Muscle of arm (tissue), 12 donors: Measurements from ENCODE around the gene AOC2. TPM values are rescaled to one million over a fixed set of nuclear protein-coding genes. Genes with fewer than 3 reads are reported as not detected.
"Not testable (repeated sequence)": the region's sequence is repeated elsewhere in the genome, so short reads cannot be mapped to it uniquely, and the experiment has no call there.

ENCODE experiments used
- DNase-seq: peaks from one replicate; pipeline ENCODE4 v3.0.0-alpha.2; 2013
- polyA plus RNA-seq, 12 donors: library from polyadenylated mRNA; unstranded; fragments of 120-200 nt; gene quantifications; one replicate each; pipeline ENCODE4 v1.2.1, GENCODE V29; 2013; ENCODE audit not compliant: insufficient read length in 12 of 12

The AOC2 gene
- polyA plus RNA-seq, 12 donors: 0.51 to 1.1 (median 0.89) TPM; not detected in 2

GRCh38 chr17:42880776-42881310, 36.5 kb downstream of the AOC2 start:
- no peak for DNase-seq

- DNase-seq: not testable (repeated sequence)
Measured at GRCh38 chr17:42881706-42882105, 37.3 kb downstream of the AOC2 start.

GRCh38 chr17:42882166-42882565, 37.8 kb downstream of the AOC2 start:
- no peak for DNase-seq

- DNase-seq: no peak
Measured at GRCh38 chr17:42883802-42884558, 39.6 kb downstream of the AOC2 start.

GRCh38 chr17:42885806-42886205, 41.4 kb downstream of the AOC2 start:
- not testable (repeated sequence) for DNase-seq

GRCh38 chr17:42886283-42887176, 42.1 kb downstream of the AOC2 start:
- no peak for DNase-seq

- DNase-seq: no peak
Measured at GRCh38 chr17:42889809-42890208, 45.4 kb downstream of the AOC2 start.

- no peak for DNase-seq
Measured at GRCh38 chr17:42891539-42892152, 47.3 kb downstream of the AOC2 start.

GRCh38 chr17:42893359-42893758, 49.0 kb downstream of the AOC2 start:
- peak; percentile 41 for DNase-seq

GRCh38 chr17:42894283-42895184, 50.2 kb downstream of the AOC2 start:
- no peak for DNase-seq

- DNase-seq: peak; percentile 61
Measured at GRCh38 chr17:42895185-42895555, 50.8 kb downstream of the AOC2 start.

GRCh38 chr17:42898147-42898811, 53.9 kb downstream of the AOC2 start:
- DNase-seq: no peak

GRCh38 chr17:42899981-42900380, 55.6 kb downstream of the AOC2 start:
- DNase-seq: not testable (repeated sequence)

Other genes with a start within 250 kb of the AOC2 start
- gene RETREG3, start 235.2 kb upstream of the AOC2 start, polyA plus RNA-seq: 10 to 100 TPM in 11 of 12 donors, not detected in 1; 26.3 to 40.9 (median 36.8) TPM
- 10 to 100 TPM in 11 of 12 donors, not detected in 1; 27.3 to 38.3 (median 33.6) TPM for gene TUBG1, start 234.9 kb upstream of the AOC2 start, polyA plus RNA-seq
- gene TUBG2, start 185.3 kb upstream of the AOC2 start, polyA plus RNA-seq: 10 to 100 TPM in 11 of 12 donors, not detected in 1; 10.1 to 27.6 (median 12.1) TPM
- 10 to 100 TPM in 11 of 12 donors, not detected in 1; 21.0 to 70.2 (median 33.4) TPM for gene PLEKHH3, start 167.6 kb upstream of the AOC2 start, polyA plus RNA-seq
- gene CCR10, start 162.7 kb upstream of the AOC2 start, polyA plus RNA-seq: 1 to 10 TPM in 6 of 12 donors, under 1 TPM in 4, not detected in 2; 0.78 to 2.7 (median 1.2) TPM
- gene CNTNAP1, start 162.0 kb upstream of the AOC2 start, polyA plus RNA-seq: 10 to 100 TPM in 8 of 12 donors, 1 to 10 TPM in 3, not detected in 1; 8.3 to 22.3 (median 11.4) TPM
- 10 to 100 TPM in 11 of 12 donors, not detected in 1; 15.0 to 33.7 (median 22.3) TPM for gene EZH1, start 99.5 kb upstream of the AOC2 start, polyA plus RNA-seq
- gene RAMP2, start 83.4 kb upstream of the AOC2 start, polyA plus RNA-seq: 100 to 1,000 TPM in 1 of 12 donors, 10 to 100 TPM in 10, not detected in 1; 60.4 to 120 (median 69.4) TPM
- gene VPS25, start 71.1 kb upstream of the AOC2 start, polyA plus RNA-seq: 10 to 100 TPM in 11 of 12 donors, not detected in 1; 25.0 to 46.1 (median 30.6) TPM
- 1 to 10 TPM in 2 of 12 donors, under 1 TPM in 8, not detected in 2; 0.32 to 3.3 (median 0.67) TPM for gene WNK4, start 64.0 kb upstream of the AOC2 start, polyA plus RNA-seq
- 10 to 100 TPM in 11 of 12 donors, not detected in 1; 45.3 to 64.9 (median 56.4) TPM for gene COA3, start 45.9 kb upstream of the AOC2 start, polyA plus RNA-seq
- 1 to 10 TPM in 4 of 12 donors, under 1 TPM in 6, not detected in 2; 0.30 to 2.1 (median 0.92) TPM for gene CNTD1, start 45.7 kb upstream of the AOC2 start, polyA plus RNA-seq
- gene BECN1, start 20.3 kb upstream of the AOC2 start, polyA plus RNA-seq: 10 to 100 TPM in 11 of 12 donors, not detected in 1; 36.0 to 57.1 (median 49.2) TPM
- 10 to 100 TPM in 11 of 12 donors, not detected in 1; 47.2 to 71.8 (median 54.4) TPM for gene PSME3, start 11.2 kb upstream of the AOC2 start, polyA plus RNA-seq
- gene AOC3, start 6.6 kb downstream of the AOC2 start, polyA plus RNA-seq: 10 to 100 TPM in 11 of 12 donors, not detected in 1; 14.4 to 22.0 (median 17.4) TPM
- under 1 TPM in 3 of 12 donors, not detected in 9; 0.04 to 0.28 (median 0.16) TPM for gene G6PC1, start 56.2 kb downstream of the AOC2 start, polyA plus RNA-seq
- 10 to 100 TPM in 11 of 12 donors, not detected in 1; 42.1 to 75.5 (median 48.0) TPM for gene AARSD1, start 119.9 kb downstream of the AOC2 start, polyA plus RNA-seq
- gene PTGES3L, start 135.5 kb downstream of the AOC2 start, polyA plus RNA-seq: 10 to 100 TPM in 11 of 12 donors, not detected in 1; 17.2 to 89.5 (median 67.5) TPM
- gene RUNDC1, start 136.0 kb downstream of the AOC2 start, polyA plus RNA-seq: 100 to 1,000 TPM in 1 of 12 donors, 10 to 100 TPM in 1, 1 to 10 TPM in 10; 7.0 to 111 (median 7.5) TPM
- 1,000 to 10,000 TPM in 11 of 12 donors, not detected in 1; 1,439 to 2,418 (median 2,314) TPM for gene RPL27, start 153.8 kb downstream of the AOC2 start, polyA plus RNA-seq
- gene IFI35, start 162.2 kb downstream of the AOC2 start, polyA plus RNA-seq: 10 to 100 TPM in 1 of 12 donors, 1 to 10 TPM in 10, not detected in 1; 3.0 to 15.5 (median 4.6) TPM
- gene VAT1, start 177.8 kb downstream of the AOC2 start, polyA plus RNA-seq: 100 to 1,000 TPM in 1 of 12 donors, 10 to 100 TPM in 10, not detected in 1; 54.1 to 123 (median 65.8) TPM
- gene RND2, start 180.7 kb downstream of the AOC2 start, polyA plus RNA-seq: 1 to 10 TPM in 3 of 12 donors, under 1 TPM in 7, not detected in 2; 0.29 to 1.5 (median 0.78) TPM